Ovary (tissue), 3 donors: ENCODE results near the gene HOXB2.

Source experiments
- EP300 ChIP-seq: sonication (generic); formaldehyde crosslinking; IDR thresholded peaks from one replicate; pipeline ENCODE4 v1.6.1; 2017; ENCODE audit warnings: antibody characterized with exemption
- POLR2A ChIP-seq: fragments of 450-650 bp; IDR thresholded peaks from one replicate; pipeline ENCODE4 v1.6.1; 2017; ENCODE audit warnings: antibody characterized with exemption, mild to moderate bottlenecking, moderate library complexity
- TF ChIP-seq, protein P1 (sequence below), 3 donors: fragments of 450-650 bp in 2 of 3; fragments of 200-600 bp in 1 of 3; IDR thresholded peaks; one replicate each; pipeline versions ENCODE4 v1.5.1 to v1.8.0; 2016 to 2022; ENCODE audit warnings: antibody characterized with exemption in 3 of 3, mild to moderate bottlenecking in 1 of 3
- donor health status: DM: no; HTN: no; CAD: no.

DNA sequence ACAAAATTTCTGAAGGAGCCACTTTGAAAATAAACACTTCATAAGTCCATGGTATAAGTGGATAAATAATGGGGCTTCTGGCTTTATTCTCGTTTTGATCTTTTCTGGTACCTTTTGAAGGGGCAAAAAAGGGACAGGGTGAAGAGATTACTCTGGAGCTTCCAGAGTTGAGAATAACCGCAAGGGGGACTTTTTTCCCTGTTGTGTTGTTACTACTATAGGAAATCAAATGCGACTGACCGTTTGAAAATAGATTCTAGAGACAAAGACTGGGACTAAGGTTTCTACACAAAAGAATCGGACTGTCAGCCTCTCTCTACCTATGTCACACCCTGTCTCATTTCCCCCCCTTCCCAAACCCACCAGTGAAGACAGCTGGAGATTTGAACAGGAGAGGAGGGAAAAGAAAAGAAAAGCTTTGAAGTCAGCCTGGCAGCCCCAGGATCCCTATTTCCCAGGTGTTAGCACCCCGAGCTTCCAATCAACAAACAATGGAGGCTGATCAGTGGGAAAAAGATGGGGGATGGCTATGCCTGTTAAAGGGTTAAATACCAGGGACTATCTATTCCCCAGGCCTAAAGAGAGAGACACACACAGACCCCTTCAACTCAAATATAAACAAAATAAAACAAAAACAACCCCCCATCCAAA is 24.9 kb upstream of the HOXB2 start:
- TF ChIP-seq, protein P1, sequence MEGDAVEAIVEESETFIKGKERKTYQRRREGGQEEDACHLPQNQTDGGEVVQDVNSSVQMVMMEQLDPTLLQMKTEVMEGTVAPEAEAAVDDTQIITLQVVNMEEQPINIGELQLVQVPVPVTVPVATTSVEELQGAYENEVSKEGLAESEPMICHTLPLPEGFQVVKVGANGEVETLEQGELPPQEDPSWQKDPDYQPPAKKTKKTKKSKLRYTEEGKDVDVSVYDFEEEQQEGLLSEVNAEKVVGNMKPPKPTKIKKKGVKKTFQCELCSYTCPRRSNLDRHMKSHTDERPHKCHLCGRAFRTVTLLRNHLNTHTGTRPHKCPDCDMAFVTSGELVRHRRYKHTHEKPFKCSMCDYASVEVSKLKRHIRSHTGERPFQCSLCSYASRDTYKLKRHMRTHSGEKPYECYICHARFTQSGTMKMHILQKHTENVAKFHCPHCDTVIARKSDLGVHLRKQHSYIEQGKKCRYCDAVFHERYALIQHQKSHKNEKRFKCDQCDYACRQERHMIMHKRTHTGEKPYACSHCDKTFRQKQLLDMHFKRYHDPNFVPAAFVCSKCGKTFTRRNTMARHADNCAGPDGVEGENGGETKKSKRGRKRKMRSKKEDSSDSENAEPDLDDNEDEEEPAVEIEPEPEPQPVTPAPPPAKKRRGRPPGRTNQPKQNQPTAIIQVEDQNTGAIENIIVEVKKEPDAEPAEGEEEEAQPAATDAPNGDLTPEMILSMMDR (IDR thresholded peaks at IDR 0.05) = no peak
- TF ChIP-seq POLR2A (no peak), EP300 (no peak)
